ENCODE measurements around the gene ZNF83.
"Not testable (repeated sequence)": the region's sequence is repeated elsewhere in the genome, so short reads cannot be mapped to it uniquely, and the experiment has no call there.

Gene ZNF83

DNA sequence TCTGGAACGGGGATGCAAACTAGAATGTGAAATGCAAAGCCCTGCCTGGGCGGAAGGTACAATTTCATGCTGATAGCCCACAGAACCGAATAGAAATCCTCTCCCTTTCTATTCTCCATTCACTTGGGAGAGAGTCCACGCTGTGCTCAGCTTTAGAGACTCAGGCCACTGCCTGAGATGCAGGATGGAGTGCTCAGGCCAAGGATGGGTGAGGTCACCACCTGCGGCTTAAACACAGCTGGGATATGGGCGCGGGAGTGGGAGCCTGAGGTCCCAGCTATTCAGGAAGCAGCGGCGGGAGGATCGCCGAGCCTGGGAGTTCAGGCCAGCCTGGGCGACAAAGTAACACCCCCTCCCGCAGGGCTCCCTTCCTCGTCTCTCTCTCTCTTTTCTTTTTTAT, 446 bp upstream of the ZNF83 start:
- Histone ChIP-seq H3K4me1 (ENCODE audit: control insufficient read depth, low read depth, low read length) (peaks cover 5% of the 10 kb centered on the region), H3K9ac (ENCODE audit: low read length) (no peak overlapping the region), H3K4me3 (ENCODE audit: low read length) (peak overlapping the region; percentile 99), H3K27ac (ENCODE audit: low read length) (no peak overlapping the region), H3K36me3 (ENCODE audit: control insufficient read depth, low read depth, low read length) (no peaks in the 10 kb centered on the region), H3K27me3 (ENCODE audit: control insufficient read depth, insufficient read depth, low read length) (peaks cover 21% of the 10 kb centered on the region), H3K9me3 (ENCODE audit: control insufficient read depth, low read depth, low read length) (no peaks in the 10 kb centered on the region)

DNA sequence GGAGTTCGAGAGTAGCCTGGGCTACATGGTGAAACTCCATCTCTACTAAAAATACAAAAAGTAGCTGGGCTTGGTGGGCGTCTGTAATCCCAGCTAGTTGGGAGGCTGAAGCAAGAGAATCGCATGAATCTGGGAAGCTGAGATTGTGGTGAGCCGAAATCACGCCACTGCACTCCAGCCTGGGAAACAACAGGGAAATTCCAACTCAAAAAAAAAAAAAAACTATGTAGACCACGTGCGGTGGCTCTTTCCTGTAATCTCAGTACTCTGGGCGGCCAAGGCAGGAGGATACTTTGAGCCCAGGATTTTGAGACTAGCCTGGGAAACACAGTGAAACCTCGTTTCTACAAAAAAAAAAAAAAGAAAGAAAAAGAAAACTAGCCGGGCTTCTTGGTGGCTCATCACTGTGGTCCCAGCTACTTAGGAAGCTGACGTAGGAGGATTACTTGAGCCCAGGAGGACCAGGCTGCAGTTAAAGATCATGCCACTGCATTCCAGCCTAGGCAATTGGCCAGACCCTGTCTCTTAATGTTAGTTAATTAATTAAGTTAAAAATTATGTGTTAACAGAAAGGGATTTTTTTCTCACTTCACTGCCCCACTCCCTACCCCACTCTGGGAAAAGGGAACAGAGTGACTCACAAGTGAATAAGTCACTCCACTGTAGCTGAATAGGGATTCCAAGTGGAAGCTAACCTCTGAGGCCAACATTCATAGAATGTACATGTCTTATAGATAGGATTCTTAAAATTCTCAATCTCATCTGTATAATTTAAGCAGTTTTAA, 2.2 kb downstream of the ZNF83 start:
- Histone ChIP-seq H3K27ac (ENCODE audit: low read length) (no peak overlapping the region), H3K27me3 (ENCODE audit: control insufficient read depth, insufficient read depth, low read length) (peaks cover 21% of the 10 kb centered on the region), H3K9ac (ENCODE audit: low read length) (no peak overlapping the region), H3K4me1 (ENCODE audit: control insufficient read depth, low read depth, low read length) (peaks cover 5% of the 10 kb centered on the region), H3K9me3 (ENCODE audit: control insufficient read depth, low read depth, low read length) (no peaks in the 10 kb centered on the region), H3K4me3 (ENCODE audit: low read length) (no peak overlapping the region), H3K36me3 (ENCODE audit: control insufficient read depth, low read depth, low read length) (no peaks in the 10 kb centered on the region)

- H3K36me3 ChIP-seq (ENCODE audit: control insufficient read depth, low read depth, low read length); H3K27ac ChIP-seq (ENCODE audit: low read length); H3K4me3 ChIP-seq (ENCODE audit: low read length); H3K9ac ChIP-seq (ENCODE audit: low read length); H3K4me1 ChIP-seq (ENCODE audit: control insufficient read depth, low read depth, low read length); H3K9me3 ChIP-seq (ENCODE audit: control insufficient read depth, low read depth, low read length); H3K27me3 ChIP-seq (ENCODE audit: control insufficient read depth, insufficient read depth, low read length): not testable (repeated sequence)
Measured at GRCh38 chr19:52627441-52627840, 10.7 kb downstream of the ZNF83 start.

DNA sequence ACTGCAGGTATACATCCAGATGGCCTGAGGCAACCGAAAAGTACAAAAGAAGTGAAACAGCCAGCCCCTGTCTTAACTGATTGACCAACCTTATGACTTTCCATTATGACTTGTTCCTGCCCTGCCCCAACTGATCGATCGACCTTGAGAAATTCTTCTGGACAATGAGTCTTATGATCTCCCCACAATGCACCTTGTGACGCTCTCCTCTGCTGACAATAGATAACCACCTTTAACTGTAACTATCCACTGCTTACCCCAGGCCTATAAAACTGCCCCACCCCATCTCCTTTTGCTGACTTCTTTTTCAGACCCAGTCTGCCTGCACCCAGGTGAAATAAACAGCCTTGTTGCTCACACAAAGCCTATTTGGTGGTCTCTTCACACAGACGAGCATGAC, 11.2 kb downstream of the ZNF83 start:
- Histone ChIP-seq H3K9ac (ENCODE audit: low read length) (no peak overlapping the region), H3K36me3 (ENCODE audit: control insufficient read depth, low read depth, low read length) (peaks cover 9% of the 10 kb centered on the region), H3K27me3 (ENCODE audit: control insufficient read depth, insufficient read depth, low read length) (no peaks in the 10 kb centered on the region), H3K9me3 (ENCODE audit: control insufficient read depth, low read depth, low read length) (no peaks in the 10 kb centered on the region), H3K27ac (ENCODE audit: low read length) (no peak overlapping the region), H3K4me1 (ENCODE audit: control insufficient read depth, low read depth, low read length) (peaks cover 3% of the 10 kb centered on the region), H3K4me3 (ENCODE audit: low read length) (no peak overlapping the region)

- Histone ChIP-seq H3K27me3 (ENCODE audit: control insufficient read depth, insufficient read depth, low read length) (no peaks in the 10 kb centered on the region), H3K9me3 (ENCODE audit: control insufficient read depth, low read depth, low read length) (no peaks in the 10 kb centered on the region), H3K4me3 (ENCODE audit: low read length) (no peak overlapping the region), H3K36me3 (ENCODE audit: control insufficient read depth, low read depth, low read length) (peaks cover 9% of the 10 kb centered on the region), H3K9ac (ENCODE audit: low read length) (no peak overlapping the region), H3K4me1 (ENCODE audit: control insufficient read depth, low read depth, low read length) (no peaks in the 10 kb centered on the region), H3K27ac (ENCODE audit: low read length) (no peak overlapping the region)
Measured at GRCh38 chr19:52622261-52622660, 15.9 kb downstream of the ZNF83 start.

GRCh38 chr19:52621376-52621775, 16.8 kb downstream of the ZNF83 start:
- H3K9ac ChIP-seq (ENCODE audit: low read length) = no peak overlapping the region
- H3K27ac ChIP-seq (ENCODE audit: low read length) = no peak overlapping the region
- H3K27me3 ChIP-seq (ENCODE audit: control insufficient read depth, insufficient read depth, low read length) = no peaks in the 10 kb centered on the region
- no peak overlapping the region for H3K4me3 ChIP-seq (ENCODE audit: low read length)
- peaks cover 9% of the 10 kb centered on the region for H3K36me3 ChIP-seq (ENCODE audit: control insufficient read depth, low read depth, low read length)
- no peaks in the 10 kb centered on the region for H3K9me3 ChIP-seq (ENCODE audit: control insufficient read depth, low read depth, low read length)
- no peaks in the 10 kb centered on the region for H3K4me1 ChIP-seq (ENCODE audit: control insufficient read depth, low read depth, low read length)

GRCh38 chr19:52613299-52613906, 24.8 kb downstream of the ZNF83 start:
- peaks cover 20% of the 10 kb centered on the region for H3K36me3 ChIP-seq (ENCODE audit: control insufficient read depth, low read depth, low read length)

GRCh38 chr19:52603558-52604207, 34.5 kb downstream of the ZNF83 start:
- Histone ChIP-seq H3K9ac (ENCODE audit: low read length) (no peak overlapping the region), H3K4me3 (ENCODE audit: low read length) (no peak overlapping the region), H3K4me1 (ENCODE audit: control insufficient read depth, low read depth, low read length) (peaks cover 10% of the 10 kb centered on the region), H3K27me3 (ENCODE audit: control insufficient read depth, insufficient read depth, low read length) (peaks cover 14% of the 10 kb centered on the region), H3K27ac (ENCODE audit: low read length) (no peak overlapping the region), H3K9me3 (ENCODE audit: control insufficient read depth, low read depth, low read length) (no peaks in the 10 kb centered on the region), H3K36me3 (ENCODE audit: control insufficient read depth, low read depth, low read length) (no peaks in the 10 kb centered on the region)

More at GRCh38 chr19:52613299-52613906, 24.8 kb downstream of the ZNF83 start:
- no peaks in the 10 kb centered on the region for H3K27me3 ChIP-seq (ENCODE audit: control insufficient read depth, insufficient read depth, low read length)
- no peak overlapping the region for H3K4me3 ChIP-seq (ENCODE audit: low read length)
- no peak overlapping the region for H3K27ac ChIP-seq (ENCODE audit: low read length)
- no peak overlapping the region for H3K9ac ChIP-seq (ENCODE audit: low read length)
- no peaks in the 10 kb centered on the region for H3K4me1 ChIP-seq (ENCODE audit: control insufficient read depth, low read depth, low read length)
- no peaks in the 10 kb centered on the region for H3K9me3 ChIP-seq (ENCODE audit: control insufficient read depth, low read depth, low read length)

DNA sequence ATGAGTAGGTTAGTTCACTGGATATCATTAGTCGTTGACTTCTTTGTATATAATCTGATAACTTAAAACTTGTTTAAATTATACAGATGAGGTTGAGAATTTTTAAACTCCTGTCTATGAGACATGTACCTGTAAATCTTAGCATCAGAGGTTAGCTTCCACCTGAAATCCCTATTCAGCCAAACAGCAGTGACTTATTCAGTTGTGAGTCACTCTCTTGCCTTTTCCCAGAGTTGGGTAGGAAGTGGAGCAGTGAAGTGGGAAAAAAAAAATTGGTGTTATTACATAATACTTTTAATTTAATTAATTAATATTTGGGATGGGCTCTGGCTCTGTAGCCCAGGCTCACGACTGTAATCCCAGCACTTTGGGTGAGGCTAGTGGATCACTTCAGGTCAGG, 35.2 kb downstream of the ZNF83 start:
- no peaks in the 10 kb centered on the region for H3K9me3 ChIP-seq (ENCODE audit: control insufficient read depth, low read depth, low read length)
- no peak overlapping the region for H3K27ac ChIP-seq (ENCODE audit: low read length)

DNA sequence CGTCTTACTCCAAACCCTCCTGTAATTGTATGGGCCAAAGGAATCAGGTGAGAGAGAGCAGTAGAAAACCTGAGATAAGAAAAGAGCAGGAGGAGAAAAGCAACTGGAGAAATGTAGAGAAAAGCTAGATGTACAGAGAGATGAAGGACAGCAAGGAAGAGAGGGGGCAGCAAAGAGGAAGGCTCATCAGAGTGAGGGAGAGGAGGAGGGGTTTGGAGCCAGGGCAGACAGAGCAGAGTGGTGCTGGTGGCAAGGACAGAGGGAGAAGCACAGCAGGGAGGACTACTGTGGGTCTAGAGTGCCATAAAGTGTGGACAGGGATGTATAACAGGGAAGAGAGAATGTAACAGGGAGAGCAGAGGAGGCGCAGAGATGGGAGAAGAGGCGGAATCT, 36.2 kb downstream of the ZNF83 start:
- H3K27ac ChIP-seq (ENCODE audit: low read length); H3K9me3 ChIP-seq (ENCODE audit: control insufficient read depth, low read depth, low read length); H3K36me3 ChIP-seq (ENCODE audit: control insufficient read depth, low read depth, low read length): not testable (repeated sequence)
- Histone ChIP-seq H3K27me3 (ENCODE audit: control insufficient read depth, insufficient read depth, low read length) (peaks cover 14% of the 10 kb centered on the region), H3K4me3 (ENCODE audit: low read length) (peak overlapping the region; percentile 86), H3K9ac (ENCODE audit: low read length) (peak overlapping the region; percentile 47), H3K4me1 (ENCODE audit: control insufficient read depth, low read depth, low read length) (peaks cover 10% of the 10 kb centered on the region)

More for the DNA sequence above, 35.2 kb downstream of the ZNF83 start:
- Histone ChIP-seq H3K4me3 (ENCODE audit: low read length) (no peak overlapping the region), H3K4me1 (ENCODE audit: control insufficient read depth, low read depth, low read length) (peaks cover 10% of the 10 kb centered on the region), H3K9ac (ENCODE audit: low read length) (no peak overlapping the region), H3K27me3 (ENCODE audit: control insufficient read depth, insufficient read depth, low read length) (peaks cover 14% of the 10 kb centered on the region), H3K36me3 (ENCODE audit: control insufficient read depth, low read depth, low read length) (no peaks in the 10 kb centered on the region)

DNA sequence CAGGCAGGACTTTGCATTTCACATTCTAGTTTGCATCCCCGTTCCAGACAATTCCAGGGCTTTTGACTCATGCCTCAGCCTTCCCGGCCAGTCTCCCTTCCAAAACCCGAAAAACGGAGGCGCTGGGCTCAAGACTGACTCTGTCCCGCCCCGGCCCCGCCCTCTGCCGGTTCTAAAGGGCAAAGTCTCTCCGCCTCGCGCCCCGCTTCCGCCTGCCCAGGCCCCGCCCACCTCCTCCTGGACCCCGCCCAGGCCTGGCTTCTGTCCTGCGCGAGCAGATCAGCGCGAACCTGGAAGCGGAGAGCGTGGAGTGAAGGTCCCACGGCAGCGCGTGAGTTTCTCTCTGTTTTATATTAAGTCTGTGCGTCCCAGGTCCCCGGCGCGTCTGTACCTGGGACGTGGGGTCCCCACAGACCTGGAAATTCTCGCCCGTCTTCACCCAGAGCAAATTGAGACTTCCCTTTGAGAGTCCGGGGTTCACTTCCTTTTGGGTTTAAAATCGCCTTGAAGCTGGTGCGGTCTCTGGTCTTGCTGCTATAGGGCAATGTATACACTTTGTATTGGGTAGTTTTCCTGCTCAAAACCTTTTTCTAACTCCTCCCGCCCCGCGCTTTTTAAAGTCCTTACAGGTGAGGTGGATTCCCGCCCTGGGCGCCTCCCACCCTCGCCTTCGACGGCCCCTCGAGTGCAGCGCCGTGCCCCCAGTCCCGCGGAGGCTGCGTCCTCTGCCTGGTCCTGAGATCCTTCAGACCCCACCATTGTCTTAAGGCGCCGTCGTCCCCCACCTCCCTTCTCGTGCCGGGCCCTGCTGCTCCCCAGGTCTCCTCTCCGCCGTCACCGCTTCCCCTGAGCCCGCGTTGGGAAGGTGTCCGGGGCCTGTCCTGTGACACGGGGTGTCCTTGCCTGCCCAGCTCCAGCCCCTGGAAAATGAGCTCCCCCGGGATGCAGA, 36.9 kb downstream of the ZNF83 start:
- H3K9me3 ChIP-seq (ENCODE audit: control insufficient read depth, low read depth, low read length) = no peaks in the 10 kb centered on the region
- no peak overlapping the region for H3K27ac ChIP-seq (ENCODE audit: low read length)
- H3K4me1 ChIP-seq (ENCODE audit: control insufficient read depth, low read depth, low read length) = peaks cover 7% of the 10 kb centered on the region
- peak overlapping the region; percentile 86 for H3K4me3 ChIP-seq (ENCODE audit: low read length)
- peak overlapping the region; percentile 47 for H3K9ac ChIP-seq (ENCODE audit: low read length)
- peaks cover 14% of the 10 kb centered on the region for H3K27me3 ChIP-seq (ENCODE audit: control insufficient read depth, insufficient read depth, low read length)
- H3K36me3 ChIP-seq (ENCODE audit: control insufficient read depth, low read depth, low read length) = peaks cover 5% of the 10 kb centered on the region
